Muscle layer of duodenum (tissue), 2 donors: ENCODE data around the gene PEAK1.

Source experiments
- H3K27ac ChIP-seq: one replicate; pipeline ENCODE4 v1.7.0; 2013; ENCODE audit warnings: mild to moderate bottlenecking, low read length
- H3K27me3 ChIP-seq: one replicate; pipeline ENCODE4 v1.7.0; 2013; ENCODE audit warnings: low read depth, mild to moderate bottlenecking, control low read depth, low read length
- H3K36me3 ChIP-seq, 2 donors: one replicate each; pipeline ENCODE4 v1.7.0; 2013; ENCODE audit warnings: low read length in 2 of 2, control low read depth in 1 of 2, mild to moderate bottlenecking in 1 of 2; ENCODE audit not compliant: insufficient read depth in 2 of 2, control insufficient read depth in 1 of 2
- H3K4me1 ChIP-seq, 2 donors: one replicate each; pipeline ENCODE4 v1.7.0; 2013; ENCODE audit warnings: low read length in 2 of 2, mild to moderate bottlenecking in 2 of 2, control low read depth in 1 of 2, moderate library complexity in 1 of 2; ENCODE audit not compliant: insufficient read depth in 2 of 2, control insufficient read depth in 1 of 2
- H3K4me3 ChIP-seq, 2 donors: one replicate each; pipeline ENCODE4 v1.7.0; 2013; ENCODE audit warnings: low read length in 2 of 2, low read depth in 1 of 2, mild to moderate bottlenecking in 1 of 2
- H3K9me3 ChIP-seq, 2 donors: one replicate each; pipeline ENCODE4 v1.7.0; 2013; ENCODE audit warnings: low read length in 2 of 2, control low read depth in 1 of 2, mild to moderate bottlenecking in 1 of 2; ENCODE audit not compliant: control insufficient read depth in 1 of 2
- donor health status: healthy.

The PEAK1 gene

GRCh38 chr15:77380033-77380432 lies 39.9 kb downstream of the PEAK1 start:
- no peaks in the 10 kb centered on the region for H3K36me3 ChIP-seq
- H3K27ac ChIP-seq = no peak overlapping the region
- H3K4me3 ChIP-seq = no peak overlapping the region
- H3K27me3 ChIP-seq = no peaks in the 10 kb centered on the region
- peaks cover 4 to 10% of the 10 kb centered on the region in 2 donors for H3K4me1 ChIP-seq
- no peaks in the 10 kb centered on the region for H3K9me3 ChIP-seq

- H3K36me3 ChIP-seq = no peaks in the 10 kb centered on the region
- H3K27ac ChIP-seq = no peak overlapping the region
- H3K4me1 ChIP-seq = no peaks in the 10 kb centered on the region
- H3K4me3 ChIP-seq = no peak overlapping the region
- no peaks in the 10 kb centered on the region for H3K9me3 ChIP-seq
- no peaks in the 10 kb centered on the region for H3K27me3 ChIP-seq
Observed at GRCh38 chr15:77376770-77377169, 43.1 kb downstream of the PEAK1 start.

- H3K27me3 ChIP-seq = no peaks in the 10 kb centered on the region
- no peaks in the 10 kb centered on the region for H3K36me3 ChIP-seq
- H3K4me1 ChIP-seq = no peaks in the 10 kb centered on the region
- no peak overlapping the region for H3K4me3 ChIP-seq
- H3K9me3 ChIP-seq = no peaks in the 10 kb centered on the region
- no peak overlapping the region for H3K27ac ChIP-seq
Observed at GRCh38 chr15:77375133-77375532, 44.8 kb downstream of the PEAK1 start.

- H3K9me3 ChIP-seq = no peaks in the 10 kb centered on the region
- no peak overlapping the region for H3K4me3 ChIP-seq
- no peaks in the 10 kb centered on the region for H3K4me1 ChIP-seq
- no peak overlapping the region for H3K27ac ChIP-seq
- no peaks in the 10 kb centered on the region for H3K36me3 ChIP-seq
- no peaks in the 10 kb centered on the region for H3K27me3 ChIP-seq
Observed at GRCh38 chr15:77373441-77373840, 46.5 kb downstream of the PEAK1 start.

GRCh38 chr15:77371850-77372563 lies 47.9 kb downstream of the PEAK1 start:
- Histone ChIP-seq H3K4me3 (no peak overlapping the region), H3K27me3 (no peaks in the 10 kb centered on the region), H3K27ac (no peak overlapping the region)

GRCh38 chr15:77370580-77370979 lies 49.3 kb downstream of the PEAK1 start:
- Histone ChIP-seq H3K4me1 (no peaks in the 10 kb centered on the region), H3K27ac (no peak overlapping the region), H3K9me3 (no peaks in the 10 kb centered on the region), H3K4me3 (no peak overlapping the region), H3K36me3 (no peaks in the 10 kb centered on the region), H3K27me3 (no peaks in the 10 kb centered on the region)

More at GRCh38 chr15:77371850-77372563, 47.9 kb downstream of the PEAK1 start:
- H3K4me1 ChIP-seq = no peaks in the 10 kb centered on the region
- no peaks in the 10 kb centered on the region for H3K9me3 ChIP-seq
- no peaks in the 10 kb centered on the region for H3K36me3 ChIP-seq

- H3K4me1 ChIP-seq = no peaks in the 10 kb centered on the region
- no peaks in the 10 kb centered on the region for H3K9me3 ChIP-seq
- H3K27me3 ChIP-seq = no peaks in the 10 kb centered on the region
- no peaks in the 10 kb centered on the region for H3K36me3 ChIP-seq
- H3K4me3 ChIP-seq = no peak overlapping the region
- no peak overlapping the region for H3K27ac ChIP-seq
Observed at GRCh38 chr15:77369168-77369567, 50.7 kb downstream of the PEAK1 start.

- no peaks in the 10 kb centered on the region for H3K4me1 ChIP-seq
- H3K36me3 ChIP-seq = peaks cover 0 to 7% of the 10 kb centered on the region in 2 donors
- H3K27me3 ChIP-seq = no peaks in the 10 kb centered on the region
- H3K9me3 ChIP-seq = no peaks in the 10 kb centered on the region
- no peak overlapping the region for H3K27ac ChIP-seq
- no peak overlapping the region for H3K4me3 ChIP-seq
Observed at GRCh38 chr15:77367631-77368030, 52.3 kb downstream of the PEAK1 start.

- Histone ChIP-seq H3K27me3 (no peaks in the 10 kb centered on the region), H3K4me3 (no peak overlapping the region), H3K27ac (no peak overlapping the region), H3K4me1 (no peaks in the 10 kb centered on the region), H3K36me3 (peaks cover 0 to 7% of the 10 kb centered on the region in 2 donors), H3K9me3 (no peaks in the 10 kb centered on the region)
Observed at GRCh38 chr15:77361456-77361855, 58.4 kb downstream of the PEAK1 start.

- no peaks in the 10 kb centered on the region for H3K27me3 ChIP-seq
- peaks cover 0 to 5% of the 10 kb centered on the region in 2 donors for H3K4me1 ChIP-seq
- no peak overlapping the region for H3K4me3 ChIP-seq
- H3K36me3 ChIP-seq = peaks cover 0 to 5% of the 10 kb centered on the region in 2 donors
- H3K27ac ChIP-seq = no peak overlapping the region
- no peaks in the 10 kb centered on the region for H3K9me3 ChIP-seq
Observed at GRCh38 chr15:77358545-77359240, 61.2 kb downstream of the PEAK1 start.

- Histone ChIP-seq H3K27ac (no peak overlapping the region), H3K36me3 (no peaks in the 10 kb centered on the region), H3K9me3 (no peaks in the 10 kb centered on the region), H3K27me3 (no peaks in the 10 kb centered on the region), H3K4me3 (no peak overlapping the region), H3K4me1 (peaks cover 0 to 5% of the 10 kb centered on the region in 2 donors)
Observed at GRCh38 chr15:77356305-77356704, 63.6 kb downstream of the PEAK1 start.
